HepG2 (cell line): ENCODE results near the gene TRAF4. TPM values are rescaled to one million over a fixed set of nuclear protein-coding genes. Genes with fewer than 3 reads are reported as not detected.

Experiments used
- ATAC-seq: fragments of 200-7000 bp; cut with Tn5 transposase; 3 replicates; pipeline ENCODE4 v1.9.1; 2020; ENCODE audit warnings: mild to moderate bottlenecking, moderate library complexity
- BruUV-seq: library from RNA; stranded (reverse); fragments of 400-500 nt; replicated peaks from 2 replicates; lab custom pipeline; 2021; lab: Mats Ljungman, UMichigan
- CTCF ChIA-PET: fragments of 300-600 bp; formaldehyde crosslinking; extraction: SDS; loops from one replicate; lab custom pipeline; 2021; ENCODE audit warnings: low total read pairs, inconsistent platforms, low intra/inter-chr PET ratio; lab: Yijun Ruan, JAX
- POLR2A ChIA-PET: fragments of 350-600 bp; sonication (Branson Sonifier 250); formaldehyde crosslinking; loops from one replicate; lab custom pipeline; 2020; ENCODE audit warnings: antibody characterized with exemption, inconsistent platforms; lab: Yijun Ruan, JAX
- DNase-seq: peaks from one replicate; pipeline ENCODE4 v3.0.0-alpha.2; 2015; ENCODE audit warnings: low spot score
- FAIRE-seq: peaks from 3 replicates; lab custom pipeline; 2011; peaks lifted over from hg19 to GRCh38; lab: Jason Lieb, UNC
- H2AFZ ChIP-seq: one replicate; pipeline ENCODE4 v1.6.1; 2011; ENCODE audit warnings: low read length, inconsistent platforms
- H3K27ac ChIP-seq: fragments of 300-600 bp; 3 replicates; pipeline ENCODE4 v1.8.0; 2011; ENCODE audit warnings: mixed run types, mild to moderate bottlenecking, mixed read lengths, low read length, inconsistent platforms; ENCODE audit not compliant: insufficient read depth; ENCODE audit errors: extremely low read length
- H3K27me3 ChIP-seq, 2 experiments: fragments of 200-600 bp in 1 of 2; 2 replicates in 1 of 2; 3 replicates in 1 of 2; pipeline versions ENCODE4 v1.6.0 to v1.8.0; 2011; ENCODE audit warnings: low read length in 2 of 2, mild to moderate bottlenecking in 2 of 2, moderate library complexity in 2 of 2, inconsistent platforms in 1 of 2; ENCODE audit not compliant: insufficient read depth in 2 of 2, control insufficient read depth in 1 of 2
- H3K36me3 ChIP-seq, 2 experiments: fragments of 200-600 bp in 1 of 2; replicated peaks in 1 of 2; 2 replicates in 1 of 2; 3 replicates in 1 of 2; pipeline versions ENCODE4 v1.5.1 to v1.8.0; 2011; ENCODE audit warnings: low read length in 2 of 2, inconsistent platforms in 1 of 2; ENCODE audit not compliant: insufficient read depth in 2 of 2, control insufficient read depth in 1 of 2
- H3K4me1 ChIP-seq: 2 replicates; pipeline ENCODE4 v1.5.1; 2012; ENCODE audit warnings: low read length, inconsistent platforms; ENCODE audit not compliant: insufficient read depth
- H3K4me2 ChIP-seq: 2 replicates; pipeline ENCODE4 v1.6.0; 2011; ENCODE audit warnings: low read depth, low read length, inconsistent platforms
- H3K4me3 ChIP-seq, 3 experiments: fragments of 200-600 bp in 1 of 3; sonication (generic), shearing (Covaris generic) in 1 of 3; replicated peaks in 1 of 3; 2 replicates each; pipeline ENCODE4 v1.5.1; 2011 to 2016; ENCODE audit warnings: low read length in 3 of 3, inconsistent platforms in 2 of 3, low read depth in 2 of 3, mild to moderate bottlenecking in 2 of 3, control low read depth in 1 of 3, mixed read lengths in 1 of 3; ENCODE audit not compliant: insufficient read depth in 1 of 3
- H3K79me2 ChIP-seq: one replicate; pipeline ENCODE4 v1.6.1; 2011; ENCODE audit warnings: low read length, inconsistent platforms; ENCODE audit not compliant: insufficient read depth
- H3K9ac ChIP-seq: 2 replicates; pipeline ENCODE4 v1.6.0; 2011; ENCODE audit warnings: mild to moderate bottlenecking, low read depth, low read length, inconsistent platforms; ENCODE audit not compliant: insufficient read depth
- H3K9me3 ChIP-seq: 2 replicates; pipeline ENCODE4 v1.5.1; 2012; ENCODE audit warnings: mild to moderate bottlenecking, low read length
- H4K20me1 ChIP-seq: 2 replicates; pipeline ENCODE4 v1.6.0; 2011; ENCODE audit warnings: inconsistent platforms, mild to moderate bottlenecking, low read length, moderate library complexity; ENCODE audit not compliant: insufficient read depth
- ADNP ChIP-seq: sonication (generic); formaldehyde crosslinking; IDR thresholded peaks from 2 replicates; pipeline ENCODE4 v1.4.0; 2020; ENCODE audit warnings: missing genetic modification reagents
- CBX5 ChIP-seq: sonication (generic); formaldehyde crosslinking; IDR thresholded peaks from 2 replicates; pipeline ENCODE4 v1.4.0; 2020; ENCODE audit warnings: missing genetic modification reagents, borderline replicate concordance
- FOXA1 ChIP-seq, 2 experiments: fragments of 450-650 bp in 1 of 2; sonication (generic) in 1 of 2; formaldehyde crosslinking in 1 of 2; IDR thresholded peaks; 2 replicates each; pipeline versions ENCODE4 v1.4.0 to v1.6.1; 2016 to 2020; ENCODE audit warnings: missing genetic modification reagents in 1 of 2
- GPN1 ChIP-seq: sonication (generic); formaldehyde crosslinking; IDR thresholded peaks from 2 replicates; pipeline ENCODE4 v1.5.1; 2020; ENCODE audit warnings: missing genetic modification reagents, borderline replicate concordance
- KLF13 ChIP-seq: sonication (generic); formaldehyde crosslinking; IDR thresholded peaks from 2 replicates; pipeline ENCODE4 v1.4.0; 2020; ENCODE audit warnings: mild to moderate bottlenecking, missing genetic modification reagents
- MIER2 ChIP-seq: IDR thresholded peaks from 2 replicates; pipeline ENCODE4 v1.6.1; 2016; ENCODE audit warnings: missing biosample characterization, missing genetic modification reagents
- SMAD1 ChIP-seq: sonication (generic); formaldehyde crosslinking; IDR thresholded peaks from 2 replicates; pipeline ENCODE4 v1.4.0; 2020; ENCODE audit warnings: missing genetic modification reagents, low read depth, mild to moderate bottlenecking, borderline replicate concordance
- STAT5B ChIP-seq: sonication (generic); formaldehyde crosslinking; IDR thresholded peaks from 2 replicates; pipeline ENCODE4 v1.4.0; 2020; ENCODE audit warnings: missing genetic modification reagents
- WGBS: methylation state at CpG from one replicate; pipeline ENCODE4 v1.1.6; 2017; ENCODE audit warnings: low lambda C conversion rate; 5-methylcytosine and 5-hydroxymethylcytosine counted together
- in situ Hi-C: cut with HindIII; loops from 2 replicates; pipeline ENCODE4 v1.10.0; 2017; ENCODE audit warnings: low pct_unique_long_range_greater_than_20kb; ENCODE audit not compliant: extremely low pct_ligation_motif_present
- intact Hi-C: fragments of 100-400 bp; cut with micrococcal nuclease; formaldehyde crosslinking; loops from one replicate; pipeline ENCODE4 v1.10.0; 2022; ENCODE audit not compliant: unreplicated experiment
- polyA plus RNA-seq, 8 experiments: library from polyadenylated mRNA; depleted of rRNA in 3 of 8; stranded (reverse) in 7 of 8; unstranded in 1 of 8; fragments of >200 nt; fragmentation: Illumina TruSeq in 4 of 8; extraction: Trizol in 4 of 8; gene quantifications; 2 replicates each; pipeline versions ENCODE4 v1.2.1 to v1.2.3, GENCODE V29; 2011 to 2016; ENCODE audit warnings: low read depth in 4 of 8, missing spikeins in 1 of 8, mixed read lengths in 1 of 8; ENCODE audit not compliant: insufficient read depth in 1 of 8
- total RNA-seq, 5 experiments: library from RNA; depleted of rRNA; stranded (reverse); fragments of >200 nt; fragmentation: Illumina TruSeq; extraction: Trizol; gene quantifications; 2 replicates each; pipeline ENCODE4 v1.2.3, GENCODE V29; 2016; ENCODE audit warnings: low read depth in 1 of 5
- TF ChIP-seq, protein P1 (sequence below): sonication (generic); formaldehyde crosslinking; IDR thresholded peaks from 2 replicates; pipeline ENCODE4 v1.8.0; 2023; ENCODE audit warnings: mild to moderate bottlenecking, missing genetic modification reagents
- TF ChIP-seq, protein P2 (sequence below): sonication (generic); formaldehyde crosslinking; IDR thresholded peaks from 2 replicates; pipeline ENCODE4 v1.4.0; 2020; ENCODE audit warnings: mild to moderate bottlenecking, missing genetic modification reagents
- TF ChIP-seq, protein P3 (sequence below): sonication (generic); formaldehyde crosslinking; IDR thresholded peaks from 2 replicates; pipeline ENCODE4 v1.8.1; 2023; ENCODE audit warnings: mild to moderate bottlenecking, missing genetic modification reagents
- TF ChIP-seq, protein P4 (sequence below): sonication (generic); formaldehyde crosslinking; IDR thresholded peaks from 2 replicates; pipeline ENCODE4 v1.4.0; 2020; ENCODE audit warnings: mild to moderate bottlenecking, low read depth, missing genetic modification reagents
- TF ChIP-seq, protein P5 (sequence below): sonication (generic); formaldehyde crosslinking; IDR thresholded peaks from 2 replicates; pipeline ENCODE4 v1.4.0; 2020; ENCODE audit warnings: missing genetic modification reagents, borderline replicate concordance
- TF ChIP-seq, protein P6 (sequence below): sonication (generic); formaldehyde crosslinking; IDR thresholded peaks from 2 replicates; pipeline ENCODE4 v1.4.0; 2020; ENCODE audit warnings: missing genetic modification reagents

TRAF4 gene
- total and polyA plus RNA-seq, 2 of the 13 experiments (the other 11 are each of a cell fraction or from before 2014, with no cell fraction given) = 86.0 to 89.9 TPM

DNA sequence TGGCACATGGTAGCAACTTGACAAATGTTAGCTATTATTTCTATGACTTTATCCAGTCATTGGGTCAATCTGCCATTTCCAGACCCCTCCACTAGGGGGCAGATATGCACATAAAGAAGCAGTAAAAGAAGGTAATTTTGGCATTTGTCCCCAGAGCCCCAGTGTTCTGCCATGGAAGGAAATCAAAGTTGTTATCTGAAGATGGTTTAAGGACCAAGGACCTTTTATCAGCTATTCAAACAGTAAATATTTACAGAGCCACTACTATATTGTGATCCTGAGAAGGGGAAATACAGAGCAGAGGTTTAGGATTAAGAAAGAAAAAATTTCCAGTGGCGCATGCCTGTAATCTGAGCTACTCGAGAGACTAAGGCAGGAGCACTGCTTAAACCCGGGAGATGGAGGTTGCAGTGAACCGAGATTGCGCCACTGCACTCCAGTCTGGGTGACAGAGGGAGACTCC is 20.0 kb downstream of the TRAF4 start (continued):
- TF ChIP-seq, protein P1, sequence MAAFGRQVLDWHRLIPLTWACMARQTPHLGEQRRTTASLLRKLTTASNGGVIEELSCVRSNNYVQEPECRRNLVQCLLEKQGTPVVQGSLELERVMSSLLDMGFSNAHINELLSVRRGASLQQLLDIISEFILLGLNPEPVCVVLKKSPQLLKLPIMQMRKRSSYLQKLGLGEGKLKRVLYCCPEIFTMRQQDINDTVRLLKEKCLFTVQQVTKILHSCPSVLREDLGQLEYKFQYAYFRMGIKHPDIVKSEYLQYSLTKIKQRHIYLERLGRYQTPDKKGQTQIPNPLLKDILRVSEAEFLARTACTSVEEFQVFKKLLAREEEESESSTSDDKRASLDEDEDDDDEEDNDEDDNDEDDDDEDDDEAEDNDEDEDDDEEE (CRISPR knock-in tag) = no peak
- TF ChIP-seq, protein P2, sequence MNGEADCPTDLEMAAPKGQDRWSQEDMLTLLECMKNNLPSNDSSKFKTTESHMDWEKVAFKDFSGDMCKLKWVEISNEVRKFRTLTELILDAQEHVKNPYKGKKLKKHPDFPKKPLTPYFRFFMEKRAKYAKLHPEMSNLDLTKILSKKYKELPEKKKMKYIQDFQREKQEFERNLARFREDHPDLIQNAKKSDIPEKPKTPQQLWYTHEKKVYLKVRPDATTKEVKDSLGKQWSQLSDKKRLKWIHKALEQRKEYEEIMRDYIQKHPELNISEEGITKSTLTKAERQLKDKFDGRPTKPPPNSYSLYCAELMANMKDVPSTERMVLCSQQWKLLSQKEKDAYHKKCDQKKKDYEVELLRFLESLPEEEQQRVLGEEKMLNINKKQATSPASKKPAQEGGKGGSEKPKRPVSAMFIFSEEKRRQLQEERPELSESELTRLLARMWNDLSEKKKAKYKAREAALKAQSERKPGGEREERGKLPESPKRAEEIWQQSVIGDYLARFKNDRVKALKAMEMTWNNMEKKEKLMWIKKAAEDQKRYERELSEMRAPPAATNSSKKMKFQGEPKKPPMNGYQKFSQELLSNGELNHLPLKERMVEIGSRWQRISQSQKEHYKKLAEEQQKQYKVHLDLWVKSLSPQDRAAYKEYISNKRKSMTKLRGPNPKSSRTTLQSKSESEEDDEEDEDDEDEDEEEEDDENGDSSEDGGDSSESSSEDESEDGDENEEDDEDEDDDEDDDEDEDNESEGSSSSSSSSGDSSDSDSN (CRISPR knock-in tag) = no peak
- TF ChIP-seq STAT5B (CRISPR knock-in tag) = no peak
- TF ChIP-seq, protein P3, sequence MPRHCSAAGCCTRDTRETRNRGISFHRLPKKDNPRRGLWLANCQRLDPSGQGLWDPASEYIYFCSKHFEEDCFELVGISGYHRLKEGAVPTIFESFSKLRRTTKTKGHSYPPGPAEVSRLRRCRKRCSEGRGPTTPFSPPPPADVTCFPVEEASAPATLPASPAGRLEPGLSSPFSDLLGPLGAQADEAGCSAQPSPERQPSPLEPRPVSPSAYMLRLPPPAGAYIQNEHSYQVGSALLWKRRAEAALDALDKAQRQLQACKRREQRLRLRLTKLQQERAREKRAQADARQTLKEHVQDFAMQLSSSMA (CRISPR knock-in tag) = no peak
- no peak for TF ChIP-seq MIER2 (CRISPR knock-in tag)
- no peak for TF ChIP-seq SMAD1 (CRISPR knock-in tag)
- no peak for TF ChIP-seq FOXA1 (IDR thresholded peaks at IDR 0.05)
- no peak for TF ChIP-seq FOXA1 (CRISPR knock-in tag; IDR thresholded peaks at IDR 0.05)

DNA sequence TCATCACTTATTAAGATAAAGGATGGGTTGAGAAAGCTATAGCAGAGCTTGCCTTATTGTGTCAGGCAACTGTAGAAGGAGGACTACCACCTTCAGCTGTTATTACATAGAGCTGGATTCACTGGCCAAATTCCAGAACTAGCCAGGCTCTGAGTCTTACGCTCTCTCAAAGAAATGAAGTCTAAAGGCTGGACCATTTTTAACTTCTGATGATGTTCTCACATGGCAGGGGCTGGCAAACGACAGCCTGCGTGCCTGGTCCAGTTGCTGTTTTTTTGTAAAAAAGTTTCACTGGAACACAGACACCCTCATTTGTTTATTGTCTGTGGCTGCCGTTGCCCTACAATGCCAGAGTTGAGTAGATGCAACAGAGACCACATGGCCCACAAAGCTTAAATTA is 21.2 kb downstream of the TRAF4 start:
- Histone ChIP-seq H3K79me2 (no peaks in the 10 kb centered on the region), H3K27ac (no peak overlapping the region), H3K4me1 (no peaks in the 10 kb centered on the region), H3K4me3 (no peak overlapping the region), H3K4me2 (no peak overlapping the region), H3K9ac (no peak overlapping the region), H4K20me1 (no peaks in the 10 kb centered on the region), H3K36me3 (peaks cover 15 to 49% of the 10 kb centered on the region in 2 experiments), H3K27me3 (no peaks in the 10 kb centered on the region), H3K9me3 (no peaks in the 10 kb centered on the region), H2AFZ (no peak overlapping the region)
- intact Hi-C loops (no loop called here), in situ Hi-C loops (loop anchor here (10.0 kb wide), 1 partner anchor 120 kb away; no protein-coding TSS in a partner anchor)
- CTCF ChIA-PET = no interaction called here
- FAIRE-seq = no peak
- no TSS peak for BruUV-seq
- ATAC-seq = no peak
- DNase-seq = no peak
- POLR2A ChIA-PET = no interaction called here
- 96% methylated on average over 4 of the region's 4 CpGs for WGBS
- TF ChIP-seq, protein P4, sequence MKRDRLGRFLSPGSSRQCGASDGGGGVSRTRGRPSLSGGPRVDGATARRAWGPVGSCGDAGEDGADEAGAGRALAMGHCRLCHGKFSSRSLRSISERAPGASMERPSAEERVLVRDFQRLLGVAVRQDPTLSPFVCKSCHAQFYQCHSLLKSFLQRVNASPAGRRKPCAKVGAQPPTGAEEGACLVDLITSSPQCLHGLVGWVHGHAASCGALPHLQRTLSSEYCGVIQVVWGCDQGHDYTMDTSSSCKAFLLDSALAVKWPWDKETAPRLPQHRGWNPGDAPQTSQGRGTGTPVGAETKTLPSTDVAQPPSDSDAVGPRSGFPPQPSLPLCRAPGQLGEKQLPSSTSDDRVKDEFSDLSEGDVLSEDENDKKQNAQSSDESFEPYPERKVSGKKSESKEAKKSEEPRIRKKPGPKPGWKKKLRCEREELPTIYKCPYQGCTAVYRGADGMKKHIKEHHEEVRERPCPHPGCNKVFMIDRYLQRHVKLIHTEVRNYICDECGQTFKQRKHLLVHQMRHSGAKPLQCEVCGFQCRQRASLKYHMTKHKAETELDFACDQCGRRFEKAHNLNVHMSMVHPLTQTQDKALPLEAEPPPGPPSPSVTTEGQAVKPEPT (CRISPR knock-in tag) = no peak
- TF ChIP-seq KLF13 (CRISPR knock-in tag) (no peak), ADNP (CRISPR knock-in tag) (no peak), CBX5 (CRISPR knock-in tag) (no peak), GPN1 (CRISPR knock-in tag) (no peak)
- TF ChIP-seq, protein P5, sequence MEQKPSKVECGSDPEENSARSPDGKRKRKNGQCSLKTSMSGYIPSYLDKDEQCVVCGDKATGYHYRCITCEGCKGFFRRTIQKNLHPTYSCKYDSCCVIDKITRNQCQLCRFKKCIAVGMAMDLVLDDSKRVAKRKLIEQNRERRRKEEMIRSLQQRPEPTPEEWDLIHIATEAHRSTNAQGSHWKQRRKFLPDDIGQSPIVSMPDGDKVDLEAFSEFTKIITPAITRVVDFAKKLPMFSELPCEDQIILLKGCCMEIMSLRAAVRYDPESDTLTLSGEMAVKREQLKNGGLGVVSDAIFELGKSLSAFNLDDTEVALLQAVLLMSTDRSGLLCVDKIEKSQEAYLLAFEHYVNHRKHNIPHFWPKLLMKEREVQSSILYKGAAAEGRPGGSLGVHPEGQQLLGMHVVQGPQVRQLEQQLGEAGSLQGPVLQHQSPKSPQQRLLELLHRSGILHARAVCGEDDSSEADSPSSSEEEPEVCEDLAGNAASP (CRISPR knock-in tag) = no peak
- TF ChIP-seq, protein P6, sequence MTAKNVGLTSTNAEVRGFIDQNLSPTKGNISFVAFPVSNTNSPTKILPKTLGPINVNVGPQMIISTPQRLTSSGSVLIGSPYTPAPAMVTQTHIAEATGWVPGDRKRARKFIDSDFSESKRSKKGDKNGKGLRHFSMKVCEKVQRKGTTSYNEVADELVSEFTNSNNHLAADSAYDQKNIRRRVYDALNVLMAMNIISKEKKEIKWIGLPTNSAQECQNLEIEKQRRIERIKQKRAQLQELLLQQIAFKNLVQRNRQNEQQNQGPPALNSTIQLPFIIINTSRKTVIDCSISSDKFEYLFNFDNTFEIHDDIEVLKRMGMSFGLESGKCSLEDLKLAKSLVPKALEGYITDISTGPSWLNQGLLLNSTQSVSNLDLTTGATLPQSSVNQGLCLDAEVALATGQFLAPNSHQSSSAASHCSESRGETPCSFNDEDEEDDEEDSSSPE (CRISPR knock-in tag) = no peak
